AG20443 (cell line): ENCODE measurements around the gene PGM1.

Experiments
- DNase-seq: peaks from one replicate; pipeline ENCODE4 v3.0.0; 2012; ENCODE audit warnings: low spot score, mixed read lengths

The PGM1 gene

GRCh38 chr1:63701187-63701586, 108.0 kb downstream of the PGM1 start:
- no peak for DNase-seq

- DNase-seq: no peak
Measured at GRCh38 chr1:63703701-63704107, 110.5 kb downstream of the PGM1 start.

GRCh38 chr1:63704443-63704842, 111.2 kb downstream of the PGM1 start:
- no peak for DNase-seq

- no peak for DNase-seq
Measured at GRCh38 chr1:63705078-63705477, 111.9 kb downstream of the PGM1 start.

- DNase-seq: no peak
Measured at GRCh38 chr1:63709267-63709828, 116.1 kb downstream of the PGM1 start.
